Tibial nerve (tissue), 4 donors: Measurements from ENCODE around the gene PSD2.

ENCODE experiments used
- EP300 ChIP-seq, 2 donors: sonication (generic); formaldehyde crosslinking; IDR thresholded peaks; one replicate each; pipeline ENCODE4 v1.6.1; 2017; ENCODE audit warnings: antibody characterized with exemption in 2 of 2, mild to moderate bottlenecking in 1 of 2
- POLR2A ChIP-seq, 2 donors: fragments of 450-650 bp; IDR thresholded peaks; one replicate each; pipeline ENCODE4 v1.6.1; 2017; ENCODE audit warnings: antibody characterized with exemption in 2 of 2, mild to moderate bottlenecking in 2 of 2, moderate library complexity in 2 of 2
- TF ChIP-seq, protein P1 (sequence below), 5 experiments: fragments of 200-600 bp in 3 of 5; fragments of 450-650 bp in 2 of 5; sonication (generic) in 3 of 5; IDR thresholded peaks; one replicate each; pipeline ENCODE4 v1.5.1; 2016 to 2019; ENCODE audit warnings: antibody characterized with exemption in 5 of 5, mild to moderate bottlenecking in 3 of 5, moderate library complexity in 2 of 5

- no peak for TF ChIP-seq EP300 (IDR thresholded peaks at IDR 0.05)
- TF ChIP-seq, protein P1, sequence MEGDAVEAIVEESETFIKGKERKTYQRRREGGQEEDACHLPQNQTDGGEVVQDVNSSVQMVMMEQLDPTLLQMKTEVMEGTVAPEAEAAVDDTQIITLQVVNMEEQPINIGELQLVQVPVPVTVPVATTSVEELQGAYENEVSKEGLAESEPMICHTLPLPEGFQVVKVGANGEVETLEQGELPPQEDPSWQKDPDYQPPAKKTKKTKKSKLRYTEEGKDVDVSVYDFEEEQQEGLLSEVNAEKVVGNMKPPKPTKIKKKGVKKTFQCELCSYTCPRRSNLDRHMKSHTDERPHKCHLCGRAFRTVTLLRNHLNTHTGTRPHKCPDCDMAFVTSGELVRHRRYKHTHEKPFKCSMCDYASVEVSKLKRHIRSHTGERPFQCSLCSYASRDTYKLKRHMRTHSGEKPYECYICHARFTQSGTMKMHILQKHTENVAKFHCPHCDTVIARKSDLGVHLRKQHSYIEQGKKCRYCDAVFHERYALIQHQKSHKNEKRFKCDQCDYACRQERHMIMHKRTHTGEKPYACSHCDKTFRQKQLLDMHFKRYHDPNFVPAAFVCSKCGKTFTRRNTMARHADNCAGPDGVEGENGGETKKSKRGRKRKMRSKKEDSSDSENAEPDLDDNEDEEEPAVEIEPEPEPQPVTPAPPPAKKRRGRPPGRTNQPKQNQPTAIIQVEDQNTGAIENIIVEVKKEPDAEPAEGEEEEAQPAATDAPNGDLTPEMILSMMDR (IDR thresholded peaks at IDR 0.05): no peak
- TF ChIP-seq POLR2A (IDR thresholded peaks at IDR 0.05): no peak
Measured at GRCh38 chr5:139761501-139761900, 34.1 kb upstream of the PSD2 start.
